Measurements from ENCODE around the gene P3H2.

P3H2 gene

GRCh38 chr3:190101320-190102011 lies 19.2 kb downstream of the P3H2 start:
- no peak overlapping the region for H3K27ac ChIP-seq (ENCODE audit: low read length)
- H3K79me2 ChIP-seq (ENCODE audit: insufficient read depth, low read length): no peaks in the 10 kb centered on the region
- no peak for DNase-seq
- H2AFZ ChIP-seq (ENCODE audit: low read depth, low read length): no peak overlapping the region
- H4K20me1 ChIP-seq (ENCODE audit: insufficient read depth, low read length): no peaks in the 10 kb centered on the region
- no peak for TF ChIP-seq EZH2 (IDR thresholded peaks at IDR 0.05; ENCODE audit: borderline replicate concordance, low read depth, low read length, severe bottlenecking)
- TF ChIP-seq CTCF (IDR thresholded peaks at IDR 0.05; ENCODE audit: borderline replicate concordance, extremely low read depth, low read length, poor library complexity, severe bottlenecking): no peak
- no peak for ATAC-seq (ENCODE audit: insufficient read depth, low read depth)
- H3K36me3 ChIP-seq (ENCODE audit: insufficient read depth, low read length): no peaks in the 10 kb centered on the region
- H3K9ac ChIP-seq (ENCODE audit: low read depth, low read length): no peak overlapping the region
- H3K4me1 ChIP-seq (ENCODE audit: insufficient read depth, low read length): no peaks in the 10 kb centered on the region
- no peaks in the 10 kb centered on the region for H3K27me3 ChIP-seq (ENCODE audit: insufficient read depth, low read length, poor library complexity)
- H3K4me3 ChIP-seq (ENCODE audit: low read depth in 1 of 2, low read length in 2 of 2): no peak overlapping the region
- no peak overlapping the region for H3K4me2 ChIP-seq (ENCODE audit: insufficient read depth, low read length)
- H3K9me3 ChIP-seq (ENCODE audit: insufficient read depth, low read length, severe bottlenecking): no peaks in the 10 kb centered on the region

- DNase-seq (no peak), ATAC-seq (ENCODE audit: insufficient read depth, low read depth) (no peak)
- no peak overlapping the region for H3K4me2 ChIP-seq (ENCODE audit: insufficient read depth, low read length)
- H3K27ac ChIP-seq (ENCODE audit: low read length): no peak overlapping the region
- H4K20me1 ChIP-seq (ENCODE audit: insufficient read depth, low read length): no peaks in the 10 kb centered on the region
- no peak for TF ChIP-seq EZH2 (IDR thresholded peaks at IDR 0.05; ENCODE audit: borderline replicate concordance, low read depth, low read length, severe bottlenecking)
- no peak for TF ChIP-seq CTCF (IDR thresholded peaks at IDR 0.05; ENCODE audit: borderline replicate concordance, extremely low read depth, low read length, poor library complexity, severe bottlenecking)
- H3K4me3 ChIP-seq (ENCODE audit: low read depth in 1 of 2, low read length in 2 of 2): no peak overlapping the region
- H3K79me2 ChIP-seq (ENCODE audit: insufficient read depth, low read length): no peaks in the 10 kb centered on the region
- H3K4me1 ChIP-seq (ENCODE audit: insufficient read depth, low read length): no peaks in the 10 kb centered on the region
- no peaks in the 10 kb centered on the region for H3K9me3 ChIP-seq (ENCODE audit: insufficient read depth, low read length, severe bottlenecking)
- no peaks in the 10 kb centered on the region for H3K27me3 ChIP-seq (ENCODE audit: insufficient read depth, low read length, poor library complexity)
- H3K36me3 ChIP-seq (ENCODE audit: insufficient read depth, low read length): no peaks in the 10 kb centered on the region
- no peak overlapping the region for H3K9ac ChIP-seq (ENCODE audit: low read depth, low read length)
- no peak overlapping the region for H2AFZ ChIP-seq (ENCODE audit: low read depth, low read length)
Measured at GRCh38 chr3:190099099-190099498, 21.6 kb downstream of the P3H2 start.

GRCh38 chr3:190097617-190098016 lies 23.1 kb downstream of the P3H2 start:
- no peaks in the 10 kb centered on the region for H3K4me1 ChIP-seq (ENCODE audit: insufficient read depth, low read length)
- H3K27ac ChIP-seq (ENCODE audit: low read length): no peak overlapping the region
- H3K4me3 ChIP-seq (ENCODE audit: low read depth in 1 of 2, low read length in 2 of 2): no peak overlapping the region
- H3K4me2 ChIP-seq (ENCODE audit: insufficient read depth, low read length): no peak overlapping the region
- H3K36me3 ChIP-seq (ENCODE audit: insufficient read depth, low read length): no peaks in the 10 kb centered on the region
- no peaks in the 10 kb centered on the region for H3K79me2 ChIP-seq (ENCODE audit: insufficient read depth, low read length)
- no peaks in the 10 kb centered on the region for H3K9me3 ChIP-seq (ENCODE audit: insufficient read depth, low read length, severe bottlenecking)
- no peaks in the 10 kb centered on the region for H4K20me1 ChIP-seq (ENCODE audit: insufficient read depth, low read length)
- no peak for ATAC-seq (ENCODE audit: insufficient read depth, low read depth)
- no peak for TF ChIP-seq CTCF (IDR thresholded peaks at IDR 0.05; ENCODE audit: borderline replicate concordance, extremely low read depth, low read length, poor library complexity, severe bottlenecking)
- TF ChIP-seq EZH2 (IDR thresholded peaks at IDR 0.05; ENCODE audit: borderline replicate concordance, low read depth, low read length, severe bottlenecking): no peak
- no peak for DNase-seq
- no peak overlapping the region for H3K9ac ChIP-seq (ENCODE audit: low read depth, low read length)
- H3K27me3 ChIP-seq (ENCODE audit: insufficient read depth, low read length, poor library complexity): no peaks in the 10 kb centered on the region
- no peak overlapping the region for H2AFZ ChIP-seq (ENCODE audit: low read depth, low read length)
